ENCODE results near the gene NT5E.

NT5E gene

DNA sequence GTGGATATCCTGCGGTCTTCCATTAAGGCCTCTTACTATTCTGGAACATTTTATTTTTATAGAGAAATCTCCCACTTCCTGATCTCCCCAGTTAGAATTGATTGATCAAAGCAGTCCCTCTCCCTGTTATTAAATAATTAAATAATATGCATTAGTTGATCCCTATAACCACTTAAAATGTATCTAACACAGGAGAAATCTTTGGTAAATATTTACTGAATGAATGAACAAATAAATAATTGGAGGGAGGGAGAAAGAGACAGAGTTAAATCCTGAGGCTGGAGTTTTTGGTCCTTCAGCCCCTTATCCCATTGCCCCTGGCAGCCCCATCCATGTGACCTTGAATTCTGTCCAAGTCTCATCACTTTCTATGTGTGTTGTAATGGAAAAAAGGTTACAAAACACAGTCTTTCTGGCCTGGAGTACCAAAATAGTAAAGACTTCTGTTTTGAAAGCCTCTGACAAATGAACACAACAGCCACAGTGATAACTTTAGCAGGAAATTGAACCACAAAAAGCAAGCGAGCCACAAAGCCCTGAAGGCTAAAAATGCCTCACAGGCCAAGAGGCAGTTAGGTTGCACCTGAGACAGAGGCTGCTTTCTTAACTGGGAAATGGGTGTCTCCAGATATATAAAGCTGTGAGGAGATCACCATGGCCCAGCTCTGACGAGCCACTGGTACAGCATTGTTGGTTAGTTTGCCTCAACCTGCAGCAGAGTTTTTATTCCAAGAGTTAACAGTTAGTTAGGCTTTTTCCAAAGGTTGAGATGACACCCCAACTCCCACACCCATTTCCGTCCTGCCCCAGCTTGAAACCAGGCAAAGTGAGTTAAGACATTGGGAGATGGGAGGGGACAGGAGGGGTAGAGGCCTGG is 11.3 kb downstream of the NT5E start:
- H3K4me1 ChIP-seq (ENCODE audit: low read length) = peaks cover 83% of the 10 kb centered on the region
- H3K9me3 ChIP-seq (replicated peaks; ENCODE audit: insufficient read depth, low read length) = no peaks in the 10 kb centered on the region
- H3K27me3 ChIP-seq (replicated peaks; ENCODE audit: insufficient read depth, low read length) = no peaks in the 10 kb centered on the region
- no peak overlapping the region for H3K4me3 ChIP-seq (ENCODE audit: low read length)
- H3K79me2 ChIP-seq (ENCODE audit: low read length) = no peaks in the 10 kb centered on the region
- no peak for TF ChIP-seq EZH2phosphoT487 (IDR thresholded peaks at IDR 0.05; ENCODE audit: low read length)
- no peak for TF ChIP-seq EZH2 (optimal IDR thresholded peaks at IDR 0.05; ENCODE audit: low read depth, low read length)
- TF ChIP-seq, protein P1, sequence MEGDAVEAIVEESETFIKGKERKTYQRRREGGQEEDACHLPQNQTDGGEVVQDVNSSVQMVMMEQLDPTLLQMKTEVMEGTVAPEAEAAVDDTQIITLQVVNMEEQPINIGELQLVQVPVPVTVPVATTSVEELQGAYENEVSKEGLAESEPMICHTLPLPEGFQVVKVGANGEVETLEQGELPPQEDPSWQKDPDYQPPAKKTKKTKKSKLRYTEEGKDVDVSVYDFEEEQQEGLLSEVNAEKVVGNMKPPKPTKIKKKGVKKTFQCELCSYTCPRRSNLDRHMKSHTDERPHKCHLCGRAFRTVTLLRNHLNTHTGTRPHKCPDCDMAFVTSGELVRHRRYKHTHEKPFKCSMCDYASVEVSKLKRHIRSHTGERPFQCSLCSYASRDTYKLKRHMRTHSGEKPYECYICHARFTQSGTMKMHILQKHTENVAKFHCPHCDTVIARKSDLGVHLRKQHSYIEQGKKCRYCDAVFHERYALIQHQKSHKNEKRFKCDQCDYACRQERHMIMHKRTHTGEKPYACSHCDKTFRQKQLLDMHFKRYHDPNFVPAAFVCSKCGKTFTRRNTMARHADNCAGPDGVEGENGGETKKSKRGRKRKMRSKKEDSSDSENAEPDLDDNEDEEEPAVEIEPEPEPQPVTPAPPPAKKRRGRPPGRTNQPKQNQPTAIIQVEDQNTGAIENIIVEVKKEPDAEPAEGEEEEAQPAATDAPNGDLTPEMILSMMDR (IDR thresholded peaks at IDR 0.05; ENCODE audit: low read length) = no peak
- H3K27ac ChIP-seq (ENCODE audit: low read length) = peak overlapping the region; percentile 92
- peak; percentile 93 for DNase-seq
- H3K9me2 ChIP-seq (replicated peaks; ENCODE audit: insufficient read depth, low read length) = no peaks in the 10 kb centered on the region
- H3K4me2 ChIP-seq (ENCODE audit: low read depth, low read length) = peak overlapping the region; percentile 51
- H4K20me1 ChIP-seq (ENCODE audit: insufficient read depth, low read length) = no peaks in the 10 kb centered on the region
- no peaks in the 10 kb centered on the region for H3K36me3 ChIP-seq (replicated peaks; ENCODE audit: insufficient read depth, low read length)
- H3K9ac ChIP-seq (ENCODE audit: low read length) = peak overlapping the region; percentile 25; the same call in 1 of the 2 replicates
- H2AFZ ChIP-seq (ENCODE audit: low read length) = peak overlapping the region; percentile 64
- peaks cover 15% of the 10 kb centered on the region for H3F3A ChIP-seq (ENCODE audit: insufficient read depth, low read length)

DNA sequence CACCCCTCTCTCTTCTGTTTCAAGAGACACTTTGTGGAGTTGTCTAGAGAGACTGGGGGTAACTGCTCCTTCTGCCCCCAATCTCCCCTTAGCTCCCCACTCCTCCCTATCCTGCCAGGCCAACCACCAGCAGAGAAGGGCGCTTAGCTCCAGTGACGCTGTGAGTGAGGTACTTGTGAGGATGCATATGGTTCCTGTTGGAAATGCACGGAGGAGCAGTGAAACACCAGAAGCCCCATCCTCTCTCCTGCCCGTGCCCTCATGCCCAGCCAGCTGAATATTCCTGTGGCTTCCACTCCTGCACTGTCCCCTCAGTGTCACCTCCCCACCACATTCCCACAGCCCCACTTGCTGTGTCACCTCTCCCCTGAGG is 11.9 kb downstream of the NT5E start:
- Histone ChIP-seq H3K9me2 (replicated peaks; ENCODE audit: insufficient read depth, low read length) (no peaks in the 10 kb centered on the region), H3K79me2 (ENCODE audit: low read length) (no peaks in the 10 kb centered on the region), H3K4me2 (ENCODE audit: low read depth, low read length) (peak overlapping the region; percentile 51), H3K36me3 (replicated peaks; ENCODE audit: insufficient read depth, low read length) (no peaks in the 10 kb centered on the region), H3K4me1 (ENCODE audit: low read length) (peaks cover 85% of the 10 kb centered on the region), H3K27ac (ENCODE audit: low read length) (peak overlapping the region; percentile 92), H3K4me3 (ENCODE audit: low read length) (no peak overlapping the region), H3F3A (ENCODE audit: insufficient read depth, low read length) (peaks cover 15% of the 10 kb centered on the region), H4K20me1 (ENCODE audit: insufficient read depth, low read length) (no peaks in the 10 kb centered on the region), H3K9ac (ENCODE audit: low read length) (peak overlapping the region; percentile 8; the same call in 1 of the 2 replicates), H2AFZ (ENCODE audit: low read length) (peak overlapping the region; percentile 35; the same call in 1 of the 2 replicates), H3K9me3 (replicated peaks; ENCODE audit: insufficient read depth, low read length) (no peaks in the 10 kb centered on the region), H3K27me3 (replicated peaks; ENCODE audit: insufficient read depth, low read length) (no peaks in the 10 kb centered on the region)
- TF ChIP-seq EZH2phosphoT487 (IDR thresholded peaks at IDR 0.05; ENCODE audit: low read length) (no peak), EZH2 (optimal IDR thresholded peaks at IDR 0.05; ENCODE audit: low read depth, low read length) (no peak)
- TF ChIP-seq, protein P1 (IDR thresholded peaks at IDR 0.05; ENCODE audit: low read length) = no peak
- no peak for DNase-seq

DNA sequence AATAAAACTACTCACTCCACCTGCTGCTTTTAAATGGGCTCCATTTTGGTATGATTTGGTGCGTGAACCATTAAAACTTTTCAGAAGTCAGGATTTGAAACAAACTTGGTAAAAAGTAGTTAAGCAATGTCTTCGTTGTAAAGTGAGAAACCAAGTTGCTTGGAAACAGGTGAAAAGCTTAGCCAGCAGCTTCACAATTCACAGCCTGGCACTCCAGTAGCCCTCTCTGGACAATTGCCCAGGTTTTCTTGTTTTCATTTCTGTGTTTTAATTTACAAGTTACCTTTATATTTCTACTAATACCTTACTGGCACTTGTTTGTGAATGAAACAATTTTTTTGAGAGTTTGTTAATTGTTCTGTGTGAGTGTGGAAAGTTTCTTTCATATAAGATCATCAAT is 12.8 kb downstream of the NT5E start:
- no peak overlapping the region for H2AFZ ChIP-seq (ENCODE audit: low read length)
- peaks cover 83% of the 10 kb centered on the region for H3K4me1 ChIP-seq (ENCODE audit: low read length)
- no peaks in the 10 kb centered on the region for H3K36me3 ChIP-seq (replicated peaks; ENCODE audit: insufficient read depth, low read length)
- no peak overlapping the region for H3K9ac ChIP-seq (ENCODE audit: low read length)
- H3K9me2 ChIP-seq (replicated peaks; ENCODE audit: insufficient read depth, low read length) = no peaks in the 10 kb centered on the region
- H3K9me3 ChIP-seq (replicated peaks; ENCODE audit: insufficient read depth, low read length) = no peaks in the 10 kb centered on the region
- peaks cover 15% of the 10 kb centered on the region for H3F3A ChIP-seq (ENCODE audit: insufficient read depth, low read length)
- no peak for DNase-seq
- no peak for TF ChIP-seq EZH2 (optimal IDR thresholded peaks at IDR 0.05; ENCODE audit: low read depth, low read length)
- TF ChIP-seq EZH2phosphoT487 (IDR thresholded peaks at IDR 0.05; ENCODE audit: low read length) = no peak
- TF ChIP-seq, protein P1 (IDR thresholded peaks at IDR 0.05; ENCODE audit: low read length) = no peak
- peak overlapping the region; percentile 92; the same call in 1 of the 2 replicates for H3K27ac ChIP-seq (ENCODE audit: low read length)
- no peaks in the 10 kb centered on the region for H3K79me2 ChIP-seq (ENCODE audit: low read length)
- H3K4me3 ChIP-seq (ENCODE audit: low read length) = no peak overlapping the region
- no peaks in the 10 kb centered on the region for H4K20me1 ChIP-seq (ENCODE audit: insufficient read depth, low read length)
- 0 out of 2 replicates have a peak overlapping the region, but pooled peaks have one; percentile 1 for H3K4me2 ChIP-seq (ENCODE audit: low read depth, low read length)
- no peaks in the 10 kb centered on the region for H3K27me3 ChIP-seq (replicated peaks; ENCODE audit: insufficient read depth, low read length)
